AG20443 (cell line): ENCODE data around the gene HFE.
"Not testable (repeated sequence)": the region's sequence is repeated elsewhere in the genome, so short reads cannot be mapped to it uniquely, and the experiment has no call there.

Experiments
- DNase-seq: peaks from one replicate; pipeline ENCODE4 v3.0.0; 2012; ENCODE audit warnings: low spot score, mixed read lengths

HFE gene

DNA sequence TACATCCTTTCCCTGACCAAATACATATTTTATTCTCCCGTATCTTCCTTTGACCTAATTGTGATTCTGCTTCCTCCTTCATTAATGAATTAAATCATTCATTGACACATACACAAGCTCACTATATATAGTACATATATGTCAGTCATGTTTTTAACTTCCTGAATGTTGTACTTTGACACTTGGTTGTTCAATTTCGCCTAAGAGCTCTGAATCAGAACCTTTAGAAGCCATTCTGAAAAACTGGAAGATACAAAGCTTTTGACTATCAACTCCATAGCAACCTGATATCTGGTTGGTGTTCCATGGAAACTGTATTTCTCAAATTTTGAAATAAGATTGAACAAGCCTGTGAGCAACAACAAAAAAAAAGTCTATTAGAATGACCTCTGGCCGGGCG is 27.3 kb upstream of the HFE start:
- no peak for DNase-seq

DNA sequence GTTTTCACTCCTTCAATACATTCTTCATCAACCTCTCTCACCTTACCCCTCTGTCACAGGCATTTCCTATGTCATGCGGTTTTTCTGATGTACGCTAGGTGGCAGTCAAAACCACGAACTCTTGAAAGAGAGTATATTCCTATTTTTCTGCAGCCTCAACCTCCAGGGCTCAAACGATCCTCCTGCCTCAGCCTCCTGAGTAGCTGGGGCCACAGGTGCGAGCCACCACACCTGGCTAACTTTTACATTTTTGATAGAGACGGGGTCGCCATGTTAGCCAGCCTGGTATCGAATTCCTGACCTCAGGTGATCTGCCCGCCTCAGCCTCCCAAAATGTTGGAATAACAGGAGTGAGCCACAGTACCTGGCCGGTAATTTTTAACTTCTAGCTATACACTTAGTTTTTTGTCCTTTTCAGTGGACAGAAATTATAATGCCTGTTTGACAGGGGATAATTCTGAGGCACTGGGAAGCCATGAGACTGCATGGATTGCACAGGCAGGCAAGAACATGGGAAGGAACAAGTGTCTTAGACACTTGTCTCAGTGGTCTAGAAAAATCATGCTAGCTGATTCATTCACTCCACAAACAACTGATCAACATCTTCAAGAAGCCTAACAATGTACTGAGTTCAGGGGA is 22.5 kb upstream of the HFE start:
- no peak for DNase-seq

DNA sequence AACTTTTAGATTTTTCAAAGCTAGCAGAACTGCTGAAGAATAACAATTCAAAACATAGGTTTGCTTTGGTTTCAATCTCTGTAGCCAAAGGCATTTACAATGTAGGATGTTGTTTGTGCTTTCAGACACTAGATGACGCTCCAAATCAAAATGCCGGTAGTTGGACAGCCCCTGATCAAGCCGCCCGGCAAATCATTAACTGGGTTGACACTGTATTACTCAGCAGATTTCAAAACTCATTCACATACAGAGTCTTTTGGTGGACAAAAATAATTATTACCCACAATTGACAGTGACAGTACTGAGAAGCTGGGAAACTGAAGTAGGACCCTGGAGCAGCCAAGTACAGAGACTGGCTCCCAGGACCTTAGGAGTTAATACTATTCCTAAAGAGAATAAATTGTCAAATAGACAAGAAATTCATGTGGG is 21.3 kb upstream of the HFE start:
- peak; percentile 82 for DNase-seq

DNA sequence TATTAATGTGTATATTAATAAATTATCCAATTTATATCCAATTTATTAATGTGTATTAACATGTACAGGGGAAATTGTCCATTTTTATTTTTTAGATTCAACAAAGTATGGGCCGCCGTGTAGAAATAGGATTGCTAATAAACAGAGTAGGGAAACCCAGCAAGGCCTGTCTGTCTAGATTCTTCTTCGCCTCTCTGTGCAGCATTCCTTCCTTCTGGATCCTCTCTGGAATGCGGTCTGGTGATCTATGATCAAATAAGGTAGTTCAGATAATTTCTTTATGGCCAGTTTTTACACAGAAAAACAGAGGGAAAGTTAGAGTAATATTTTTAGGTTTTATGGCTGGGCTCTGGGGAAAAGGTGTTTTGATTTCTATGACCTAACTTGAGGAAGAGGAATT is 19.9 kb upstream of the HFE start:
- no peak for DNase-seq

DNA sequence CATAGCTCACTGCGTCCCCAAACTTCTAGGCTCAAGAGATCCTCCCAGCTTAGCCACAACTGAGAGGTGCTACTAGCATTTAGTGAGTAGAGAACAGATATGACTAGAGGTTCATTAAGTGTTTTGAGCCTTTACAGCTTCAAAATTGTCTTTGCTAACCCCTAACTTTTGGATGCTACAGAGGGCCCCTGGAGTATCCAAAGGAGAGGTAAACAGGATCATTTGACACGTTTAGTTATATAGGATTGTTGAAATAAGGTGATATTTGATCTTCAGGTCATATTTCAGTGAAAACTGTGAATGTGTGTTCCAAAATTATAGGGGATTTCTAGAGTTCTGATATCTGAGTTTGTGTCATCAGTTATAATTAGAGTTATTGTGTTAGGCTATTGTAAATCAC is 19.2 kb upstream of the HFE start:
- no peak for DNase-seq

DNA sequence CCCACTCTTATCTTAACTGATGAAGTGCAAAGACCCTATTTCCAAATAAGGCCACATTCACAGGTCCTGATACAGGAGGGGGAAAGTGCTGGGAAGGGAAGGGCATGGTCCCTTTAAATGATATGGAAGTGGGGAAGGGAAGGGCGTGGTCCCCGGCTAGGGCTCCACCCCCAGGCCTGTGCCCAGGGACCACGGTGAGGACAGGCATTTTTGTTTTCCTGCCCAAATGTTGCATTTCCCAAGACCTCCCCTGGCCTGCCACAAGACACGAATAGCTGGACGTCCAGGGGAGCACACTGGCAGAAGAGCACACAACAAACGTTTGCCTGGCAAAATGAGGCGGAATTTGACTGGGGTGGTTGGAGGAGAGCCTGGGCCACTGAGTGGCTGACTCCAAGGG is 16.1 kb upstream of the HFE start:
- peak; percentile 65 for DNase-seq

DNA sequence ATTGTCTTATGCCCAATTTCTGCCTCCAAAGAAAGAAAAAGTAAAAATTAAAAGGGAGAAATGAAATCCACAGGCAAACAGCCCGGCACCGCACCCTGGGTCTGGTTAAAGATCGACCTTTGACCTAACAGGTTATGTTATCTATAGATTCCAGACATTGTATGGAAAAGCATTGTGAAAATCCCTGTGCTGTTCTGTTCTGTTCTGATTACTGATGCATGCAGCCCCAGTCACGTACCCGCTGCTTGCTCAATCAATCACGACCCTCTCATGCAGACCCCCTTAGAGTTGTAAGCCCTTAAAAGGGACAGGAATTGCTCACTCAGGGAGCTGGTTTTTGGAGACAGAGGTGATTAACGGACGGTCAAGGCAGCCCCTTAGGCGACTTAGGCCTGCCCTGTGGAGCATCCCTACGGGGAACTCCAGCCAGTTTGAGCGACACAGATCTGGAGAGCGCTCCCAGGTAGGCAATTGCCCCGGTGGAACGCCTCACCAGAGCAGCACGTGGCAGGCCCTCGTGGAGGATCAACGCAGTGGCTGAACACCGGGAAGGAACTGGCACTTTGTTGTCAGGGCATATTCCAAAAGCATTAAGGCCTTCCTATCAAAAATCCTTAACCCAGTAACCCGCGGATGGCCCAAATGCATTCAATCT is 12.0 kb upstream of the HFE start:
- no peak for DNase-seq

DNA sequence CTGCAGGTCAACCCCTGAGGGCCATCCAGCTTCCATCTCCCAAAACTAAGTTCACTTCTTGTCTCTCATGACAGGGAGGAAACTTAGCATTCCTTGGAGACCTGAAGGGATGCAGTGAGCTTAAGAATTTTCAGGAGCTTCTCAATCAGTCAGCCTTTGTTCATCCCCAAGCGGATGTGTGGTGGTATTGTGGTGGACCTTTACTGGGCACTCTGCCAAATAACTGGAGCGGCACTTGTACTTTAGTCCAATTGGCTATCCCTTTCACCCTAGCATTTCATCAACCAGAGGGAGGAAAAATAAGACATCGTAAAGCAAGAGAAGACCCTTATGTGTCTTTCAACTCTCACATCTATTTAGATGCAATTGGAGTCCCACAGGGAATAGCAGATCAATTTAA is 9.2 kb upstream of the HFE start:
- not testable (repeated sequence) for DNase-seq

DNA sequence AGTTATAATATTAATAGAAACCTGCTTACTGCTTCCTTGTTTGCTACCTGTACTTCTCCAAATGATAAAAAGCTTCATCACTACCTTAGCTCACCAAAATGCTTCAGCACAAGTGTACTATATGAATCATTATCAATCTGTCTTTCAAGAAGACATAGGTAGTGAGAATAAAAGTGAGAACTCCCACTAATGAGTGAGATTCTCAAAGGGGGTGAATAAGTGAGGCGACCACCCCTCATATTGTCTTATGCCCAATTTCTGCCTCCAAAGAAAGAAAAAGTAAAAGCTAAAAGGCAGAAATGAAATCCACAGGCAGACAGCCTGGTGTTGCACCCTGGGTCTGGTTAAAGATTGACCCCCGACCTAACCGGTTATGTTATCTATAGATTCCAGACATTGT is 6.1 kb upstream of the HFE start:
- not testable (repeated sequence) for DNase-seq

DNA sequence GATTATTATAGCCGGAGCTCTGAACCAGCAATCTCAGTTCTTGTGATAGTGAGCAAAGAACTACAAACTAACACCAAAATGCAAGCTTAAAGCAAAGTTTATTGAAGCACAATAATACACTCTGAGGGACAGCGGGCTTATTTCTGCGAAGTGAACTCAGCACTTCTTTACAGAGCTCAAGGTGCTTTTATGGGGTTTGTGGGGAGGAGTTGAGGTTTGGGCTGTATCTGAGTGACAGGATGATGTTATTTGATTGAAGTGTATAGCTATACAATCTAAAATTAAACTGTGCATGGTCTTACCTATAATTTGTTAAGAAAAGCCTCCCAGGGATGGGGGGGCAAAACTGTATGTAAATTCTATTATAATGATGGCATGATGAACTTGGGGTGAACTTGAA is 1.0 kb upstream of the HFE start:
- no peak for DNase-seq

DNA sequence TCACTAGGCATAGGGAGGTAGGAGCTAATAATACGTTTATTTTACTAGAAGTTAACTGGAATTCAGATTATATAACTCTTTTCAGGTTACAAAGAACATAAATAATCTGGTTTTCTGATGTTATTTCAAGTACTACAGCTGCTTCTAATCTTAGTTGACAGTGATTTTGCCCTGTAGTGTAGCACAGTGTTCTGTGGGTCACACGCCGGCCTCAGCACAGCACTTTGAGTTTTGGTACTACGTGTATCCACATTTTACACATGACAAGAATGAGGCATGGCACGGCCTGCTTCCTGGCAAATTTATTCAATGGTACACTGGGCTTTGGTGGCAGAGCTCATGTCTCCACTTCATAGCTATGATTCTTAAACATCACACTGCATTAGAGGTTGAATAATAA is 1.1 kb downstream of the HFE start:
- DNase-seq, result no peak

DNA sequence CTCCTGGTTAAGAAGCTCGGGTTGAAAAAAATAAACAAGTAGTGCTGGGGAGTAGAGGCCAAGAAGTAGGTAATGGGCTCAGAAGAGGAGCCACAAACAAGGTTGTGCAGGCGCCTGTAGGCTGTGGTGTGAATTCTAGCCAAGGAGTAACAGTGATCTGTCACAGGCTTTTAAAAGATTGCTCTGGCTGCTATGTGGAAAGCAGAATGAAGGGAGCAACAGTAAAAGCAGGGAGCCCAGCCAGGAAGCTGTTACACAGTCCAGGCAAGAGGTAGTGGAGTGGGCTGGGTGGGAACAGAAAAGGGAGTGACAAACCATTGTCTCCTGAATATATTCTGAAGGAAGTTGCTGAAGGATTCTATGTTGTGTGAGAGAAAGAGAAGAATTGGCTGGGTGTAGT is 2.0 kb downstream of the HFE start:
- peak; percentile 21 for DNase-seq

DNA sequence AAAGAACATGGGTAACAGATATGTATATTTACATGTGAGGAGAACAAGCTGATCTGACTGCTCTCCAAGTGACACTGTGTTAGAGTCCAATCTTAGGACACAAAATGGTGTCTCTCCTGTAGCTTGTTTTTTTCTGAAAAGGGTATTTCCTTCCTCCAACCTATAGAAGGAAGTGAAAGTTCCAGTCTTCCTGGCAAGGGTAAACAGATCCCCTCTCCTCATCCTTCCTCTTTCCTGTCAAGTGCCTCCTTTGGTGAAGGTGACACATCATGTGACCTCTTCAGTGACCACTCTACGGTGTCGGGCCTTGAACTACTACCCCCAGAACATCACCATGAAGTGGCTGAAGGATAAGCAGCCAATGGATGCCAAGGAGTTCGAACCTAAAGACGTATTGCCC is 5.2 kb downstream of the HFE start:
- no peak for DNase-seq

DNA sequence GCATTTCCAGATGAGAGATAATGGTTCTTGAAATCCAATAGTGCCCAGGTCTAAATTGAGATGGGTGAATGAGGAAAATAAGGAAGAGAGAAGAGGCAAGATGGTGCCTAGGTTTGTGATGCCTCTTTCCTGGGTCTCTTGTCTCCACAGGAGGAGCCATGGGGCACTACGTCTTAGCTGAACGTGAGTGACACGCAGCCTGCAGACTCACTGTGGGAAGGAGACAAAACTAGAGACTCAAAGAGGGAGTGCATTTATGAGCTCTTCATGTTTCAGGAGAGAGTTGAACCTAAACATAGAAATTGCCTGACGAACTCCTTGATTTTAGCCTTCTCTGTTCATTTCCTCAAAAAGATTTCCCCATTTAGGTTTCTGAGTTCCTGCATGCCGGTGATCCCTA is 6.8 kb downstream of the HFE start:
- DNase-seq, result no peak

DNA sequence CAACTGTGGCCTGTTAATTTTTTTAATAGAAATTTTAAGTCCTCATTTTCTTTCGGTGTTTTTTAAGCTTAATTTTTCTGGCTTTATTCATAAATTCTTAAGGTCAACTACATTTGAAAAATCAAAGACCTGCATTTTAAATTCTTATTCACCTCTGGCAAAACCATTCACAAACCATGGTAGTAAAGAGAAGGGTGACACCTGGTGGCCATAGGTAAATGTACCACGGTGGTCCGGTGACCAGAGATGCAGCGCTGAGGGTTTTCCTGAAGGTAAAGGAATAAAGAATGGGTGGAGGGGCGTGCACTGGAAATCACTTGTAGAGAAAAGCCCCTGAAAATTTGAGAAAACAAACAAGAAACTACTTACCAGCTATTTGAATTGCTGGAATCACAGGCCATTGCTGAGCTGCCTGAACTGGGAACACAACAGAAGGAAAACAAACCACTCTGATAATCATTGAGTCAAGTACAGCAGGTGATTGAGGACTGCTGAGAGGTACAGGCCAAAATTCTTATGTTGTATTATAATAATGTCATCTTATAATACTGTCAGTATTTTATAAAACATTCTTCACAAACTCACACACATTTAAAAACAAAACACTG is 10.1 kb downstream of the HFE start:
- DNase-seq, result peak; percentile 57

DNA sequence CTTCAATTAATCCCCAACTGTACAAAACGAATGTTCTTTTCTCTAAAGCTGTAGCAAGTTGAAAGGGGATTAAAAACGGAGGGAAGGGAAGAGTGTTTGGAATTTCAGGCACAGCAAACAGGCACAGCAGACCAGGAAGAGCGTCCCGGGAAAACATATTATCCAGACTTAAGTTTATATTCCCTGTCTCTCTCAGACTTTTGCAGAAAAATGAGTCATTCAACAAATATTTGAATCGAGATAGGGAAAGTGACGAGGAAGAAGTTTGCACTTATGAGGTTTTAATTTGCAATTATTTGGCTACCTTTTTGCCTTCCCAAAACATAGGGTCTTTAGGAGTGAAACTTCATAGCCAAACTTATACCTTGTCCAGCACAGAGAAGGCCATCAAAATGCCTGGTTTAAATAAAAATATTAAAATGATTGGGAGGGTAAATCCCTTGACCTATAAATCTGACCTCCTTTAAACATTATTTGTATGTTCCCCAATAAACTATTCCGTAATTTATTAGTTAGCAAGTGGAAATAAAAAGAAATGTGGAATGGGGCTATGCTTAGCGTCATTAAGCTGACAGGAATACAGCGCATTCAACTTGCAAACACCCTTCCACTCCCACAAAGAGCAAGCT is 16.0 kb downstream of the HFE start:
- peak; percentile 30 for DNase-seq

DNA sequence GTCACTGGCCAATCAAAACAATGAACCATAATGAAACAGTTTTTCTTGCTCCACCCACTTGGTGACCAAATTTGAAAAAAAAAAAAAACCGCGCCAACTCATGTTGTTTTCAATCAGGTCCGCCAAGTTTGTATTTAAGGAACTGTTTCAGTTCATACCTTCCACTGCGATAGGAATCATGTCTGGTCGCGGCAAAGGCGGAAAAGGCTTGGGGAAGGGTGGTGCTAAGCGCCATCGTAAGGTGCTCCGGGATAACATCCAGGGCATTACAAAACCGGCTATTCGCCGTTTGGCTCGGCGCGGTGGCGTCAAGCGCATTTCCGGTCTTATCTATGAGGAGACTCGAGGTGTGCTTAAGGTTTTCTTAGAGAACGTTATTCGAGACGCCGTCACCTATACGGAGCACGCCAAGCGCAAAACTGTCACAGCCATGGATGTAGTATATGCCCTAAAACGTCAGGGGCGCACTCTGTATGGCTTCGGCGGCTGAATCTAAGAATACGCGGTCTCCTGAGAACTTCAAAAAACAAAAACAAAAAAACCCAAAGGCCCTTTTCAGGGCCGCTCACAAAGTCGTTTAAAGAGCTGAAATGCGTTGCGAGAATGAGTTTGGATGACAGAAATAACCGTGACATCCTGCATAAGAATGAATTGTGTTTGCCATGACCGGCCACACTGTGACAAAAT is 16.7 kb downstream of the HFE start:
- peak; percentile 79 for DNase-seq

DNA sequence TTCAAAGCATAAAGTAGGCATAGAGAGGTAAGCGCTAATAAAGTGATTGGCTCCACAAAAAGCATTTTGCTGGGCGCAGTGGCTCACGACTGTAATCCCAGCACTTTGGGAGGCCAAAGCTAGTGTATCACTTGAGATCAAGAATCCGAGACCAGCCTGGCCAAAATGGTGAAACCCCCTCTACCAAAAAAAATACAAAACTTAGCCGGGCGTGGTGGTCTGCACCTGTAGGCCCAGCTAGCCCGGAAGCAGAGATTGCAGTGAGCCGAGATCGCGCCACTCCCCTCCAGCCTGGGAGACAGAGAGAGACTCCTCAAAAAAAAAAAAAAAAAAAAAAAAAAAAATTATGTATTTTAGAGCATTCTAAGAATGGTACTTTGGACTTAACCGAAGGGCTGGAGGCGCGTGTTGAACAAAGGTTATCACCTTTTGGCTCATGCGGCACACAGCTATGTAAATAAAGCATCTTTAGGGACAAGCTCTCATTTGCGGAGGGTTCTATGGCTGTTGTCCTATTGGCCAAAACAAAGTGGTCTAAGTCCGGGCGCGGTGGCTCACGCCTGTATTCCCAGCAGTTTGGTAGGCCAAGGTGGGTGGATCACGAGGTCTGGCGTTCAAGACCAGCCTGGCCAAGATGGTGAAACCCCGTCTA is 17.4 kb downstream of the HFE start:
- DNase-seq, result no peak

DNA sequence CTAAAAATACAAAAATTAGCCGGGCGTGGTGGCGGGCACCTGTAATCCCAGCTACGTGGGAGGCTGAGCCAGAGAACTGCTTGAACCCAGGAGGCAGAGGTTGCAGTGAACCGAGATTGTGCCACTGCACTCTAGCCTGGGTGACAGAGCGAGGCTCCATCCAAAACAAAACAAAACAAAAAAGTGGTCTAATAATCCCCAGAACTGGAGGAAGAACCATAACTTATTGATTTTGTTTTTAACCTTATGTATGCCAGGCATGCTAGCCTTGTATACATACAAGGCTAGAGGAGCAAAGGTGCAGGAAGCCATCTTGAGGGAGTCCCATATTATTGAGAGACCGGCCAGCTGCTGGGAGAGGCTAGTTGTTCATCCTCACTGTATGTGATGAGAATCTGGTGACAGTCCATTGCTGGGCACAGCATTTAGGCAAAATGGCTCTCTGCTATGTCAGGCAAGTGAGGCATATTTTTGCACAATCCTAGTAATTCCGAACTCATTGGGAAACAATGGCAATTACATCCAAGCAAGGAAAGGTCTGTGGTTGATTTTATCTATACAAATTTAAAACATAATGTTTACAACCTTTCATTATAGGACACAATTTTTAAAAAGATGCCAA is 18.0 kb downstream of the HFE start:
- no peak for DNase-seq

DNA sequence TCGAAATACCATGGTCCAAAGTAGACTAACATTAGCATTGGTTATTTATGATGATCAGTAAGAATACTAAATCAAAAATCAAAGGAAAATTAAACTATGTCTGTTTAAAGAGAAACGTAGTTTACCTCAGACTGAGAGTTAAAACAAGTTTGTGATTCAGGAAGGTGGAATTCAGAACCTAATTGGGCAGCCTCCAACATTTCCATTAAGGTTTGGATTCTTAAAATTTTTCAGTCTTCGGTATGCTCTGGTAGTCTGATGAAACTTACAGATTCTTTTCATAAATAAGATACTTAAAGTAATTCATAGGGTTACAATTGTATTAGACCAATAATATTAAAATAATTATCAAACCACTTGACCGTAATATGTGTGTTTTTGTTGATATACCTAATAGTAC is 18.6 kb downstream of the HFE start:
- DNase-seq, result peak; percentile 21

DNA sequence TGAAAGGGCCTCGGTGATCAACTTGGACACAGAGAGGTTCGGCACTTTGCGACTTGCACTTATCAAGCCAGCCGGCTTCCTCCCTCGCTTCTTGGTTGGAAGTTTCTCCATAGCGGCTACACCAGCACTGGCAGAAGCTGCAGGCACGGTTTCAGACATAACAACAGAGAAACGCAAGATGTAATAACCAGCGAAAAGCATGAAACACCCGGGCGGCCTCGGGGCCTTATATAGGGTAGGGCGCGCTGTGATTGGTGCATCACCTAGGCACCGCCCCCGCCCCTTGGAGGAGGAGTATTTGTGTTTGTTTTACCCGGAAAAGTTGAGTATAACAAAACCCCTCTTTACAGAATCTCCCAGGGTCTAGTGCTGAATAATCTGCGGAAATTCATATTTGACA is 20.7 kb downstream of the HFE start:
- DNase-seq, result no peak

DNA sequence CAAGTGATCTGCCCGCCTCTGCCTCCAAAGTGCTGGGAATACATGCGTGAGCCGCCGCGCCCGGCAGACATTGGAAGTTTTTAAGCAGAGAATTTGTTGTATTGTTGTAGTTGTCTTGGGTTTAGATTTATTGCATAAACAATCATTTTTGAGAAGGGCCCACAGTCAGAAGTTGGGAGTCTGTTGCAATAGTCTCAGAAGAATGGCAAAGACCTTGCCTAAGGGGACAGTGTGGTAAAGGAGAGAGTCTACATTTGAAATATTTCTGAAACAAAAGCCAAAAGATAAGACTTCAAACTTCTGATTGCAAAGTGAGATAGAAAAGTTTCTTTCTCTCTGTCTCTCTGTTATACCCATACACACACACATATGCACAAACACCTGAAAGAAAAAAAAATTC is 22.5 kb downstream of the HFE start:
- DNase-seq, result no peak
